Activated CD4-positive, alpha-beta T cell treated with anti-CD3 and anti-CD28 coated beads, Interleukin-2, amount 50 U/mL, for 48 hours (primary cell): ENCODE measurements around the gene SYNDIG1.

Source experiments
- DNase-seq, 2 experiments: peaks; one replicate each; pipeline ENCODE4 v3.0.0-alpha.2; 2020

SYNDIG1 gene

GRCh38 chr20:24473435-24474223 lies 4.2 kb downstream of the SYNDIG1 start:
- DNase-seq, result no peak

GRCh38 chr20:24477831-24478547 lies 8.6 kb downstream of the SYNDIG1 start:
- DNase-seq, result no peak

- DNase-seq, result no peak
Observed at GRCh38 chr20:24478584-24478983, 9.2 kb downstream of the SYNDIG1 start.

- no peak for DNase-seq
Observed at GRCh38 chr20:24479106-24479505, 9.7 kb downstream of the SYNDIG1 start.

- DNase-seq, result no peak
Observed at GRCh38 chr20:24479595-24479994, 10.2 kb downstream of the SYNDIG1 start.

- DNase-seq, result no peak
Observed at GRCh38 chr20:24480509-24480908, 11.1 kb downstream of the SYNDIG1 start.

- no peak for DNase-seq
Observed at GRCh38 chr20:24481173-24481572, 11.7 kb downstream of the SYNDIG1 start.

GRCh38 chr20:24483435-24484080 lies 14.1 kb downstream of the SYNDIG1 start:
- DNase-seq, result no peak

- no peak for DNase-seq
Observed at GRCh38 chr20:24484081-24484450, 14.6 kb downstream of the SYNDIG1 start.

- no peak for DNase-seq
Observed at GRCh38 chr20:24485981-24486380, 16.6 kb downstream of the SYNDIG1 start.

GRCh38 chr20:24487240-24487639 lies 17.8 kb downstream of the SYNDIG1 start:
- no peak for DNase-seq

GRCh38 chr20:24487648-24488047 lies 18.2 kb downstream of the SYNDIG1 start:
- DNase-seq, result no peak

GRCh38 chr20:24488064-24488799 lies 18.8 kb downstream of the SYNDIG1 start:
- no peak for DNase-seq

GRCh38 chr20:24488800-24489175 lies 19.4 kb downstream of the SYNDIG1 start:
- DNase-seq, result no peak

GRCh38 chr20:24489193-24489592 lies 19.8 kb downstream of the SYNDIG1 start:
- DNase-seq, result no peak

- DNase-seq, result no peak
Observed at GRCh38 chr20:24489631-24490260, 20.3 kb downstream of the SYNDIG1 start.

- no peak for DNase-seq
Observed at GRCh38 chr20:24490598-24490997, 21.2 kb downstream of the SYNDIG1 start.

GRCh38 chr20:24491041-24491756 lies 21.8 kb downstream of the SYNDIG1 start:
- DNase-seq, result no peak

- no peak for DNase-seq
Observed at GRCh38 chr20:24492031-24492607, 22.7 kb downstream of the SYNDIG1 start.

- no peak for DNase-seq
Observed at GRCh38 chr20:24492698-24493097, 23.3 kb downstream of the SYNDIG1 start.

- no peak for DNase-seq
Observed at GRCh38 chr20:24493181-24493580, 23.8 kb downstream of the SYNDIG1 start.
